ENCODE data around the gene UNC119.
A peak's percentile ranks its signal among the peaks of the same experiment; 100 is the strongest.
"Not testable (repeated sequence)": the region's sequence is repeated elsewhere in the genome, so short reads cannot be mapped to it uniquely, and the experiment has no call there.

UNC119 gene

GRCh38 chr17:28552176-28552999 is at the start of gene UNC119:
Gene UNC119 (minus strand): TSS chr17:28552624. CDS start chr17:28552557, 67 bp downstream.
- DNase-seq (ENCODE audit: low read depth in 2 of 2) = peak; percentile 41 to 49

- peak; percentile 35 to 45 for DNase-seq (ENCODE audit: low read depth in 2 of 2)
These were observed 47.1 kb upstream of the UNC119 start for GRCh38 chr17:28599311-28600184.

GRCh38 chr17:28598799-28599310 is 46.4 kb upstream of the UNC119 start, which contains the start of gene SPAG5:
Gene SPAG5 (minus strand): TSS chr17:28599025. CDS start chr17:28598946, 79 bp downstream.
- peak; percentile 82 to 86 for DNase-seq (ENCODE audit: low read depth in 2 of 2)

- DNase-seq (ENCODE audit: low read depth in 2 of 2) = no peak
These were observed 46.0 kb upstream of the UNC119 start for GRCh38 chr17:28598389-28598788.

GRCh38 chr17:28597606-28598383 is 45.4 kb upstream of the UNC119 start:
- no peak for DNase-seq (ENCODE audit: low read depth in 2 of 2)

GRCh38 chr17:28592260-28592659 is 39.8 kb upstream of the UNC119 start:
- DNase-seq (ENCODE audit: low read depth in 2 of 2) = no peak

GRCh38 chr17:28585851-28586250 is 33.4 kb upstream of the UNC119 start:
- DNase-seq (ENCODE audit: low read depth in 2 of 2) = no peak

- no peak for DNase-seq (ENCODE audit: low read depth in 2 of 2)
These were observed 32.0 kb upstream of the UNC119 start for GRCh38 chr17:28584434-28584833.

GRCh38 chr17:28582513-28582912 is 30.1 kb upstream of the UNC119 start:
- no peak for DNase-seq (ENCODE audit: low read depth in 2 of 2)

- no peak for DNase-seq (ENCODE audit: low read depth in 2 of 2)
These were observed 28.5 kb upstream of the UNC119 start for GRCh38 chr17:28580959-28581358.

- no peak for DNase-seq (ENCODE audit: low read depth in 2 of 2)
These were observed 27.1 kb upstream of the UNC119 start for GRCh38 chr17:28579526-28579925.

GRCh38 chr17:28578246-28579195 is 26.1 kb upstream of the UNC119 start:
- no peak for DNase-seq (ENCODE audit: low read depth in 2 of 2)

- no peak for DNase-seq (ENCODE audit: low read depth in 2 of 2)
These were observed 25.0 kb upstream of the UNC119 start for GRCh38 chr17:28577466-28577824.

GRCh38 chr17:28576758-28577465 is 24.5 kb upstream of the UNC119 start, which contains the start of gene ALDOC:
Gene ALDOC (minus strand): TSS chr17:28576895. CDS start chr17:28575532, 1,363 bp downstream.
- DNase-seq (ENCODE audit: low read depth in 2 of 2) = peak; percentile 92 to 94

GRCh38 chr17:28576016-28576415 is 23.6 kb upstream of the UNC119 start:
- not testable (repeated sequence) for DNase-seq (ENCODE audit: low read depth in 2 of 2)

- DNase-seq (ENCODE audit: low read depth in 2 of 2) = no peak
These were observed 22.8 kb upstream of the UNC119 start for GRCh38 chr17:28575126-28575795.

- DNase-seq (ENCODE audit: low read depth in 2 of 2) = no peak
These were observed 22.1 kb upstream of the UNC119 start for GRCh38 chr17:28574526-28574925.

GRCh38 chr17:28573966-28574480 is 21.6 kb upstream of the UNC119 start:
- no peak for DNase-seq (ENCODE audit: low read depth in 2 of 2)

- no peak for DNase-seq (ENCODE audit: low read depth in 2 of 2)
These were observed 21.1 kb upstream of the UNC119 start for GRCh38 chr17:28573521-28573920.
